Neural cell (in vitro differentiated cells): ENCODE measurements around the gene MAD1L1. TPM values are rescaled to one million over a fixed set of nuclear protein-coding genes. Genes with fewer than 3 reads are reported as not detected.

Source experiments
- H2AFZ ChIP-seq: fragments of 200-600, 300-800 bp; sonication (generic), shearing (Covaris generic); 2 replicates; pipeline ENCODE4 v1.6.0; 2014; ENCODE audit warnings: low read depth, mild to moderate bottlenecking, antibody characterized with exemption, low read length, moderate library complexity
- H3F3A ChIP-seq: fragments of 200-600 bp; shearing (Covaris generic); 2 replicates; pipeline ENCODE4 v1.6.1; 2016; ENCODE audit warnings: mild to moderate bottlenecking, moderate library complexity, mixed read lengths, antibody characterized with exemption, low read length; ENCODE audit not compliant: insufficient read depth, poor library complexity, severe bottlenecking
- H3K27ac ChIP-seq: fragments of 200-600, 300-800 bp; sonication (generic), shearing (Covaris generic); 2 replicates; pipeline ENCODE4 v1.5.1; 2014; ENCODE audit warnings: mild to moderate bottlenecking, low read length, moderate library complexity
- H3K27me3 ChIP-seq: fragments of 300-800, 200-600 bp; sonication (generic), shearing (Covaris generic); 2 replicates; pipeline ENCODE4 v1.6.0; 2014; ENCODE audit warnings: mild to moderate bottlenecking, low read depth, low read length, moderate library complexity; ENCODE audit not compliant: insufficient read depth
- H3K36me3 ChIP-seq: fragments of 300-800, 200-600 bp; sonication (generic), shearing (Covaris generic); 2 replicates; pipeline ENCODE4 v1.5.1; 2014; ENCODE audit warnings: mild to moderate bottlenecking, antibody characterized with exemption, low read length, moderate library complexity; ENCODE audit not compliant: insufficient read depth
- H3K4me2 ChIP-seq: fragments of 300-800, 200-600 bp; sonication (generic), shearing (Covaris generic); 2 replicates; pipeline ENCODE4 v1.6.0; 2014; ENCODE audit warnings: mild to moderate bottlenecking, low read length
- H3K4me3 ChIP-seq: fragments of 300-800, 200-600 bp; sonication (generic), shearing (Covaris generic); 2 replicates; pipeline ENCODE4 v1.5.1; 2014; ENCODE audit warnings: mild to moderate bottlenecking, low read length, moderate library complexity
- H3K79me2 ChIP-seq: fragments of 200-600 bp; shearing (Covaris generic); replicated peaks from 2 replicates; pipeline ENCODE4 v1.6.0; 2014; ENCODE audit warnings: mild to moderate bottlenecking, low read length, moderate library complexity; ENCODE audit not compliant: insufficient read depth
- H3K9ac ChIP-seq: fragments of 300-800, 200-600 bp; sonication (generic), shearing (Covaris generic); 2 replicates; pipeline ENCODE4 v1.6.1; 2016; ENCODE audit warnings: mild to moderate bottlenecking, low read length, mixed read lengths
- H3K9me2 ChIP-seq: fragments of 200-600 bp; shearing (Covaris generic); 2 replicates; pipeline ENCODE4 v1.6.1; 2016; ENCODE audit warnings: mild to moderate bottlenecking, low read length, mixed read lengths; ENCODE audit not compliant: insufficient read depth
- H3K9me3 ChIP-seq: fragments of 200-600, 300-800 bp; sonication (generic), shearing (Covaris generic); 2 replicates; pipeline ENCODE4 v1.6.1; 2016; ENCODE audit warnings: mild to moderate bottlenecking, mixed run types, low read length, moderate library complexity, mixed read lengths
- H4K20me1 ChIP-seq: fragments of 200-600 bp; shearing (Covaris generic); 2 replicates; pipeline ENCODE4 v1.6.1; 2016; ENCODE audit warnings: mild to moderate bottlenecking, mixed run types; ENCODE audit not compliant: insufficient read depth
- EP300 ChIP-seq: fragments of 450-650 bp; conservative IDR thresholded peaks from 2 replicates; pipeline ENCODE4 v1.6.1; 2014; ENCODE audit warnings: antibody characterized with exemption, mild to moderate bottlenecking, moderate library complexity; ENCODE audit not compliant: poor library complexity, severe bottlenecking
- EZH2 ChIP-seq: fragments of 200-600, 300-800 bp; shearing (Covaris generic), sonication (generic); IDR thresholded peaks from 2 replicates; pipeline ENCODE4 v1.6.1; 2014; ENCODE audit warnings: antibody characterized with exemption, low read length, borderline replicate concordance, mild to moderate bottlenecking; ENCODE audit not compliant: insufficient read depth, poor library complexity, severe bottlenecking
- MXI1 ChIP-seq: fragments of 450-650 bp; conservative IDR thresholded peaks from 2 replicates; pipeline ENCODE4 v1.6.1; 2014; ENCODE audit warnings: antibody characterized with exemption, mild to moderate bottlenecking; ENCODE audit not compliant: poor library complexity, severe bottlenecking
- POLR2AphosphoS5 ChIP-seq: IDR thresholded peaks from 2 replicates; pipeline ENCODE4 v1.6.1; 2012
- RAD21 ChIP-seq: fragments of 450-650 bp; conservative IDR thresholded peaks from 2 replicates; pipeline ENCODE4 v1.6.1; 2014; ENCODE audit warnings: antibody characterized with exemption, mild to moderate bottlenecking, moderate library complexity
- SMC3 ChIP-seq: fragments of 450-650 bp; conservative IDR thresholded peaks from 2 replicates; pipeline ENCODE4 v1.6.1; 2014; ENCODE audit warnings: antibody characterized with exemption, mild to moderate bottlenecking, moderate library complexity; ENCODE audit not compliant: poor library complexity
- TAF1 ChIP-seq: IDR thresholded peaks from 2 replicates; pipeline ENCODE4 v1.6.1; 2012; ENCODE audit warnings: low read depth
- polyA plus RNA-seq: library from polyadenylated mRNA; depleted of rRNA; stranded (reverse); fragments of >200 nt; gene quantifications from 2 replicates; pipeline ENCODE4 v1.2.3, GENCODE V29; 2014
- TF ChIP-seq, protein P1 (sequence below): IDR thresholded peaks from 2 replicates; pipeline ENCODE4 v1.6.1; 2012; ENCODE audit warnings: borderline replicate concordance
- TF ChIP-seq, protein P2 (sequence below): fragments of 450-650 bp; IDR thresholded peaks from 2 replicates; pipeline ENCODE4 v1.5.1; 2014; ENCODE audit warnings: antibody characterized with exemption, mild to moderate bottlenecking, moderate library complexity; ENCODE audit not compliant: poor library complexity, severe bottlenecking

Gene MAD1L1
- polyA plus RNA-seq, 1 donor from 2014 or later, result 31.4 TPM

DNA sequence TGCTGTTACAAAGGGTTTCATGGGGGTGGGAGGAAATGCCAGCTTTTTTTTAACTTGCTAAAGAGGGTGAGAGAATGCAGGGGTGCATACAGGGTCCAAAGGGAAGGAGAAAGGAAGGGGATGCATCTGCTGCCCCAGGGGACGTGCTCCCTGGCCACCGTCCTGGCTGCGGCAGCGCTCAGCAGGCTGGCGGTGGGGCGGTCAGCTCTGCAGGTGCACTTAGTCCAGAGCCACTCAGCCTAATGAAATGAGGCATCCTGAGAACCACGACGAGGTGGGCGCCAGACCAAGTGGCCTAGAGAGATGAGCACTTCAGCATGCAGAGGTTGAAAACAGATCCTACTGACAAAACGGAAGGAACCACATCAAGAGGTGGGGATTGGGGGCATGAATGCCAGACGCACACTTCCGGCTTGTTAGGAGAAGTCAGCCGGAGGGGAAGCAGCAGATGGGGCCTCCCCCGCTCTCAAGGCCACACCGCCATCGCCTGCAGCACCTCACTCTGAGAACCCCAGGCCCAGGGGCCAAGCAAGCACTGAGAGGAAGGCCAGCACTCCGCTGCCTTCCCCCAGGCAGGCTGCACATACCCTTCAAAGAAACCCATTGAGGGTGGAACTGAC, 94.5 kb downstream of the MAD1L1 start:
- no peak overlapping the region for H3K9ac ChIP-seq
- no peak overlapping the region for H3K4me3 ChIP-seq
- no peaks in the 10 kb centered on the region for H3F3A ChIP-seq
- no peaks in the 10 kb centered on the region for H3K9me2 ChIP-seq
- no peaks in the 10 kb centered on the region for H4K20me1 ChIP-seq
- H3K36me3 ChIP-seq, result no peaks in the 10 kb centered on the region
- H3K9me3 ChIP-seq, result no peaks in the 10 kb centered on the region
- no peaks in the 10 kb centered on the region for H3K27me3 ChIP-seq
- TF ChIP-seq MXI1 (no peak), SMC3 (no peak), RAD21 (no peak), TAF1 (no peak), EP300 (no peak), POLR2AphosphoS5 (no peak), EZH2 (no peak)
- TF ChIP-seq, protein P1, sequence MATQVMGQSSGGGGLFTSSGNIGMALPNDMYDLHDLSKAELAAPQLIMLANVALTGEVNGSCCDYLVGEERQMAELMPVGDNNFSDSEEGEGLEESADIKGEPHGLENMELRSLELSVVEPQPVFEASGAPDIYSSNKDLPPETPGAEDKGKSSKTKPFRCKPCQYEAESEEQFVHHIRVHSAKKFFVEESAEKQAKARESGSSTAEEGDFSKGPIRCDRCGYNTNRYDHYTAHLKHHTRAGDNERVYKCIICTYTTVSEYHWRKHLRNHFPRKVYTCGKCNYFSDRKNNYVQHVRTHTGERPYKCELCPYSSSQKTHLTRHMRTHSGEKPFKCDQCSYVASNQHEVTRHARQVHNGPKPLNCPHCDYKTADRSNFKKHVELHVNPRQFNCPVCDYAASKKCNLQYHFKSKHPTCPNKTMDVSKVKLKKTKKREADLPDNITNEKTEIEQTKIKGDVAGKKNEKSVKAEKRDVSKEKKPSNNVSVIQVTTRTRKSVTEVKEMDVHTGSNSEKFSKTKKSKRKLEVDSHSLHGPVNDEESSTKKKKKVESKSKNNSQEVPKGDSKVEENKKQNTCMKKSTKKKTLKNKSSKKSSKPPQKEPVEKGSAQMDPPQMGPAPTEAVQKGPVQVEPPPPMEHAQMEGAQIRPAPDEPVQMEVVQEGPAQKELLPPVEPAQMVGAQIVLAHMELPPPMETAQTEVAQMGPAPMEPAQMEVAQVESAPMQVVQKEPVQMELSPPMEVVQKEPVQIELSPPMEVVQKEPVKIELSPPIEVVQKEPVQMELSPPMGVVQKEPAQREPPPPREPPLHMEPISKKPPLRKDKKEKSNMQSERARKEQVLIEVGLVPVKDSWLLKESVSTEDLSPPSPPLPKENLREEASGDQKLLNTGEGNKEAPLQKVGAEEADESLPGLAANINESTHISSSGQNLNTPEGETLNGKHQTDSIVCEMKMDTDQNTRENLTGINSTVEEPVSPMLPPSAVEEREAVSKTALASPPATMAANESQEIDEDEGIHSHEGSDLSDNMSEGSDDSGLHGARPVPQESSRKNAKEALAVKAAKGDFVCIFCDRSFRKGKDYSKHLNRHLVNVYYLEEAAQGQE, result no peak
- TF ChIP-seq, protein P2, sequence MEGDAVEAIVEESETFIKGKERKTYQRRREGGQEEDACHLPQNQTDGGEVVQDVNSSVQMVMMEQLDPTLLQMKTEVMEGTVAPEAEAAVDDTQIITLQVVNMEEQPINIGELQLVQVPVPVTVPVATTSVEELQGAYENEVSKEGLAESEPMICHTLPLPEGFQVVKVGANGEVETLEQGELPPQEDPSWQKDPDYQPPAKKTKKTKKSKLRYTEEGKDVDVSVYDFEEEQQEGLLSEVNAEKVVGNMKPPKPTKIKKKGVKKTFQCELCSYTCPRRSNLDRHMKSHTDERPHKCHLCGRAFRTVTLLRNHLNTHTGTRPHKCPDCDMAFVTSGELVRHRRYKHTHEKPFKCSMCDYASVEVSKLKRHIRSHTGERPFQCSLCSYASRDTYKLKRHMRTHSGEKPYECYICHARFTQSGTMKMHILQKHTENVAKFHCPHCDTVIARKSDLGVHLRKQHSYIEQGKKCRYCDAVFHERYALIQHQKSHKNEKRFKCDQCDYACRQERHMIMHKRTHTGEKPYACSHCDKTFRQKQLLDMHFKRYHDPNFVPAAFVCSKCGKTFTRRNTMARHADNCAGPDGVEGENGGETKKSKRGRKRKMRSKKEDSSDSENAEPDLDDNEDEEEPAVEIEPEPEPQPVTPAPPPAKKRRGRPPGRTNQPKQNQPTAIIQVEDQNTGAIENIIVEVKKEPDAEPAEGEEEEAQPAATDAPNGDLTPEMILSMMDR, result no peak
- no peak overlapping the region for H3K27ac ChIP-seq
- no peak overlapping the region for H3K4me2 ChIP-seq
- H2AFZ ChIP-seq, result no peak overlapping the region
- H3K79me2 ChIP-seq, result no peaks in the 10 kb centered on the region

DNA sequence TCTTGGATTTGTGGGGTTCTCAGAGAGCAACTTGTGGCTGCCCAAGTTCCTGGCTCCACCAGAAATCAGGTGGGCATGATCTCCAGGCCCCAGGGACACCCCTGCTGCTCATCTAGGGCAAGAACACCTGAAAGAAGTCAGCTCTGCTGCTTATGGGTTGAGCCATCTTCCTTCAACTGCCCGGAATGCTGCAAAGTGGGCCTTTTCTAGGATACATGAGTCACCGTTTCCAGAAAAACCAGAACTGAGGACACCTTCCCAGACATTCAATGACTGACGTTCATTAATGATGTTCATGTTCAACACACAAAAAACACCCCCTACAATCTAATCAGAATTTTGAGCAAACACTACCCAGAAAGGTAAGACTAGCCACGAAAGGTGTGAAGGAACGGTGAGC, 98.0 kb downstream of the MAD1L1 start:
- H3K27ac ChIP-seq, result no peak overlapping the region
- H3K27me3 ChIP-seq, result no peaks in the 10 kb centered on the region
- H3K9ac ChIP-seq, result no peak overlapping the region
- no peaks in the 10 kb centered on the region for H4K20me1 ChIP-seq
- TF ChIP-seq POLR2AphosphoS5 (no peak), RAD21 (no peak)
- no peak overlapping the region for H3K4me2 ChIP-seq
- H3F3A ChIP-seq, result no peaks in the 10 kb centered on the region
- H3K36me3 ChIP-seq, result no peaks in the 10 kb centered on the region
- H3K4me3 ChIP-seq, result no peak overlapping the region
- H2AFZ ChIP-seq, result no peak overlapping the region
- no peaks in the 10 kb centered on the region for H3K9me2 ChIP-seq
- no peaks in the 10 kb centered on the region for H3K79me2 ChIP-seq
- no peaks in the 10 kb centered on the region for H3K9me3 ChIP-seq

DNA sequence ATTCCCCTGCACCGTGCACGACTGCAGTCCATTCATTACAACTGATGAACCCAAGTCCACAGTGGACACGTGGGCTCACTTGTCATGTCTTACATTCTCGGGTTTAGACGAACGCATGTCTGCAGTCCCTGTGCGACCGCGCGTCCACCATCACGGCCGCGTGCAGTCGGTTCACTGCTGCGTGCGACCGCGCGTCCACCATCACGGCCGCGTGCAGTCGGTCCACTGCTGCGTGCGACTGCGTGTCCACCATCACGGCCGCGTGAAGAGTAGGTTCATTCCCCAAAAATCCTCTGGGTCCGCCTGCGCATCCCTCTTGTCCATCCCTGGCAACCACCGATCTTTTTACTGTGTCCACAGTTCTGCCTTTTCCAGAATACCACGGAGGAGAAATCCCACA, 100.5 kb downstream of the MAD1L1 start:
- Histone ChIP-seq H3K36me3 (no peaks in the 10 kb centered on the region), H2AFZ (no peak overlapping the region), H4K20me1 (no peaks in the 10 kb centered on the region), H3K79me2 (no peaks in the 10 kb centered on the region), H3K4me2 (no peak overlapping the region), H3F3A (no peaks in the 10 kb centered on the region), H3K4me3 (no peak overlapping the region), H3K27me3 (no peaks in the 10 kb centered on the region), H3K9me3 (no peaks in the 10 kb centered on the region), H3K27ac (no peak overlapping the region), H3K9me2 (no peaks in the 10 kb centered on the region), H3K9ac (no peak overlapping the region)
- TF ChIP-seq EZH2 (no peak), TAF1 (no peak), MXI1 (no peak), RAD21 (no peak), EP300 (no peak), POLR2AphosphoS5 (no peak), SMC3 (no peak)
- TF ChIP-seq, protein P1, result no peak
- TF ChIP-seq, protein P2, result no peak
